Activated naive CD4-positive, alpha-beta T cell treated with anti-CD3 and anti-CD28 coated beads for 36 hours (primary cell): ENCODE measurements around the gene ASTN2. TPM values are rescaled to one million over a fixed set of nuclear protein-coding genes. Genes with fewer than 3 reads are reported as not detected.

ENCODE experiments used
- CTCF ChIA-PET: fragments of 350-600 bp; sonication (Branson Sonifier 250); formaldehyde crosslinking; loops from one replicate; lab custom pipeline; 2021; ENCODE audit warnings: antibody characterized with exemption; lab: Charles Lee
- DNase-seq: peaks from one replicate; pipeline ENCODE4 v3.0.0-alpha.2; 2020
- H3K27ac Mint-ChIP-seq: one replicate; pipeline ENCODE4 v1.8.0; 2021; ENCODE audit warnings: mild to moderate bottlenecking, mixed read lengths
- H3K27me3 Mint-ChIP-seq: one replicate; pipeline ENCODE4 v1.8.0; 2021; ENCODE audit warnings: low read depth, mixed read lengths
- H3K36me3 Mint-ChIP-seq: one replicate; pipeline ENCODE4 v1.8.0; 2021; ENCODE audit warnings: low read depth, mixed read lengths
- H3K4me1 Mint-ChIP-seq: one replicate; pipeline ENCODE4 v1.8.0; 2021; ENCODE audit warnings: low read depth, mixed read lengths
- H3K4me3 Mint-ChIP-seq: one replicate; pipeline ENCODE4 v1.8.0; 2021; ENCODE audit warnings: mild to moderate bottlenecking, moderate library complexity, mixed read lengths
- H3K9me3 Mint-ChIP-seq: one replicate; pipeline ENCODE4 v1.8.0; 2021; ENCODE audit warnings: mixed read lengths
- intact Hi-C: fragments of 100-400 bp; cut with micrococcal nuclease; formaldehyde crosslinking; loops from one replicate; pipeline ENCODE4 v1.15.1; 2023
- total RNA-seq, 2 experiments: library from RNA; stranded (reverse); gene quantifications; one replicate each; pipeline ENCODE4 v1.2.3, GENCODE V29; 2021

The ASTN2 gene
- total RNA-seq, 2 experiments from 2014 or later, result 6.0 to 6.6 TPM

DNA sequence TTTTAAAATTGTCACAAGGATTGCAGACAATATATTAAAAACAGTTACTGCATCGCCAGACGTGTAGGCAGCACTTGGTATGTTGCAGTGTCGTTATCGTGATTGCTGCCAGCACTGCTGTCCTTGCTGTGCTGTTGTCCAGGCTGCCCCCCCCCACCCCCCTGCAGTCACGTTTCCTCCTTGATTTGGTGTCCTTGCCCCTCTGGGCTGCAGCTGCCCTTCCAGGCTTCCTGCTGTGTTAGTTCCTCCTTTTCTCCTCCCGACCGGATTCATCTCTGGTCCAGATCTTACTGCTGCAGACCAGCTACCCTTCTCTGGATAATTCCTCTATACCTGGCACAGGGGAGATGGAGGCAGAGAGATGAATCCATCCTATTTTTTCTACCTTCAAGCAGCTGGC, 428.8 kb downstream of the ASTN2 start:
- H3K4me1 Mint-ChIP-seq, result no peaks in the 10 kb centered on the region
- H3K27me3 Mint-ChIP-seq, result peaks cover 2% of the 10 kb centered on the region
- DNase-seq, result no peak
- no peak overlapping the region for H3K27ac Mint-ChIP-seq
- no peaks in the 10 kb centered on the region for H3K36me3 Mint-ChIP-seq
- H3K4me3 Mint-ChIP-seq, result no peak overlapping the region
- CTCF ChIA-PET, result interaction anchor here (0.5 kb wide), 1 partner anchor 983 kb away, joined by 3 read pairs; no protein-coding TSS in a partner anchor
- intact Hi-C loops, result no loop called here
- H3K9me3 Mint-ChIP-seq, result no peaks in the 10 kb centered on the region

DNA sequence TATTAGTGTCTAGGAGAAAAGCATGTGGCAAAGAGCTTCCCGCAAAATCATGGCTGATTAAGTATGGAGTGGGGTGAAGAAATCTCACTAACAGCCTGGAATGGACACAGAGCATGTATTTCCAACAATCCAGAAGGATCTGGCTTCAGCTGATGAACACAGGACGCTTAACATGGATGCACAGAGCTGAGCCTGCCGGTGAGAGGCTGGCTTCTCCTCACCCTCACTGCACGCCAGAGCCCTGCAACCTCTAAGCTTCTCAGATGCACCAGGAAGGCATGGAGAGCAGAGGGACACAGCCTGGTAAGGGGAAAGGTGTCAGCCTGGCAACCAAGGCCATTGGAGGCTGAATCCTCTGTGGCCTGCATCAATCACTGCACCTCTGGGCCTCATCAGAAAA, 429.3 kb downstream of the ASTN2 start:
- H3K36me3 Mint-ChIP-seq, result no peaks in the 10 kb centered on the region
- no peaks in the 10 kb centered on the region for H3K9me3 Mint-ChIP-seq
- CTCF ChIA-PET, result interaction anchor here (0.5 kb wide), 1 partner anchor 983 kb away, joined by 3 read pairs; no protein-coding TSS in a partner anchor
- H3K27me3 Mint-ChIP-seq, result peaks cover 2% of the 10 kb centered on the region
- no peak for DNase-seq
- H3K4me3 Mint-ChIP-seq, result no peak overlapping the region
- H3K4me1 Mint-ChIP-seq, result no peaks in the 10 kb centered on the region
- no peak overlapping the region for H3K27ac Mint-ChIP-seq
- intact Hi-C loops, result no loop called here

DNA sequence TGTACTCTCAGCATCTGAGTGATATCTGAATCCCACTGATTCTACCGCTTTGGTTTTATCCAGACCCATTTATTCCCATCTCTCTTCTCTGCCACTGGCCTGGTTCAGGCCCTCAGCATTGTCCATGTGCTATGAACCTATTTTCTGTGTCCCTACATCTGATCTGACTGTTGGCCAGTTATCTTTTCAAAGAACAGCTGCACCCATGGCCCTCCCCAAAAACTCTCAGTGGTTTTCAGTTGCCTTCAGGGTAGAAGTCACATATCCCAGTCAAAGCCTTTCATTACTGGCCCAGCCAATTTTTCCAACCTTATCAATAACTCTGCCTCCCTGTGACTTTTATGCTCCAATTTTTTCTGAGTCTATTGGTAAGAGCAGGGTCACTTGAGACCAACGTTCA, 430.7 kb downstream of the ASTN2 start:
- intact Hi-C loops, result no loop called here
- no peak overlapping the region for H3K4me3 Mint-ChIP-seq
- H3K9me3 Mint-ChIP-seq, result no peaks in the 10 kb centered on the region
- no peak for DNase-seq
- H3K36me3 Mint-ChIP-seq, result no peaks in the 10 kb centered on the region
- H3K27me3 Mint-ChIP-seq, result peaks cover 2% of the 10 kb centered on the region
- CTCF ChIA-PET, result no interaction called here
- H3K27ac Mint-ChIP-seq, result no peak overlapping the region
- H3K4me1 Mint-ChIP-seq, result no peaks in the 10 kb centered on the region

DNA sequence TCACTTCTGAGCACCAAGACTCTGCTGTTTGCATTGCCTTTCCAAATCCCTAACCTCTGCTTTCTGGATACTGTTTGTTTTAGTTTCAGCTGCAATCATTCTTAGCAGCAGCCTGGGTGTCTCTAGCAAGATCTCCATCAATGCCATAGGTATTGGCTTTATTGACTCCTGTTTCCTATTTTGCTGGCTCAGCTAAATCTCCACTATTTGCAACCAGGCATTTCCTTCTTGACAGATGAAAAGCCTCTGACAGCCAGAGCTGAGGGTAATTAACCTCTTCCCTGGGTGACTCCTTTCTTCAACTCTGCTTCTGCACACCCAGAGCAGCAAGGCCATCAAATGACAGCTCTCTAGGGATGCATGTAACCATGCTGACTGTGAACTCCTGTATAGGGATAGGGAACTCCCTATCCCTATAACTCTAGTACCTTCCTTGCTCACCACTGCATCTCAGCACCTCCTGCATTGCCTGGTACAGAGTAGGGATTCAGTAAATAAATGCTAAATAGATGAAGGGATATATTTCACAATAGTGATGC, 434.2 kb downstream of the ASTN2 start:
- Mint-ChIP-seq H3K27me3 (no peaks in the 10 kb centered on the region), H3K4me3 (no peak overlapping the region), H3K36me3 (no peaks in the 10 kb centered on the region), H3K9me3 (no peaks in the 10 kb centered on the region), H3K4me1 (no peaks in the 10 kb centered on the region), H3K27ac (no peak overlapping the region)
- CTCF ChIA-PET, result interaction anchor here (1.2 kb wide), 1 partner anchor 60 kb away, joined by 4 read pairs; no protein-coding TSS in a partner anchor
- no peak for DNase-seq
- intact Hi-C loops, result no loop called here

DNA sequence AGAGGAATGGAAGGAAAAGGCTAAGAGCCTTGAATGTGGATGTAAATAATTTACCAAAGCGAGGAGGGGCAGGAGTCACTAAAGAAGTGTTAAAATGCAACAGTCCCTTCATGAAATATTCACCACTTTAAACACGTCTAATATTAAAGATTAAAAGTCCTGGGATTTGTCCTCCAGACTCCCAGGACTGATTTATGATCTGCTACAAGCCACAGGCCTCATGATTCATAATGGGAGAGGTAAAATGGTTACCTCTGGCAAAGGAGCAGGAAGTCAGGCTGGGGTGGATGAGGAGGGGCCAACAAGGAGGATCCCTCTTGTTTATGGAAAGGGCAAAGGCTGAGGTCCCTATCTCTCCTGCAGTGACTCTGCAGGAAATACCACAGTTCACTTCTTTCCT, 435.4 kb downstream of the ASTN2 start:
- no peaks in the 10 kb centered on the region for H3K4me1 Mint-ChIP-seq
- CTCF ChIA-PET, result interaction anchor here (1.2 kb wide), 1 partner anchor 59 kb away, joined by 4 read pairs; no protein-coding TSS in a partner anchor

DNA sequence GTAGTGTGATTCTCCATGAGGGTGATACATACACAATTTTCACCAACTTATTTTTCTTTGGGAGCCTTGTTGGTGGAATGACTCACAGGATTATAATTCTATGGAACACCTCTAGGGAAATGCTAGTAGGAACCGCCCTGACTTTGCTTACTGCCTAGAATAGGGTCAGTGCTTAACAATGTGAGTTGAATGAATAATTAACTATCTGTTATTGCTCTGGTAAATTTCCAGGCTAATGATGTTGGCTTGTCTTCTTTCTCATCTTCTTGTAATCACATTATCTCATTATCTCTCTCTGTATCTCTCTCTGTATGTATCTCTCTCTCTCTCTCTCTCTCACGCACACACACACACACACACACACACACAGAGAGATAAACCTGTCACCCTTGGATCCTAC, 436.7 kb downstream of the ASTN2 start:
- DNase-seq, result no peak
- Mint-ChIP-seq H3K9me3 (no peaks in the 10 kb centered on the region), H3K27ac (no peak overlapping the region), H3K36me3 (no peaks in the 10 kb centered on the region), H3K27me3 (no peaks in the 10 kb centered on the region), H3K4me3 (no peak overlapping the region), H3K4me1 (no peaks in the 10 kb centered on the region)
- CTCF ChIA-PET, result no interaction called here
- intact Hi-C loops, result no loop called here

More for the DNA sequence above, 435.4 kb downstream of the ASTN2 start:
- DNase-seq, result no peak
- H3K9me3 Mint-ChIP-seq, result no peaks in the 10 kb centered on the region
- H3K4me3 Mint-ChIP-seq, result no peak overlapping the region
- intact Hi-C loops, result no loop called here
- no peaks in the 10 kb centered on the region for H3K36me3 Mint-ChIP-seq
- H3K27me3 Mint-ChIP-seq, result no peaks in the 10 kb centered on the region
- no peak overlapping the region for H3K27ac Mint-ChIP-seq

DNA sequence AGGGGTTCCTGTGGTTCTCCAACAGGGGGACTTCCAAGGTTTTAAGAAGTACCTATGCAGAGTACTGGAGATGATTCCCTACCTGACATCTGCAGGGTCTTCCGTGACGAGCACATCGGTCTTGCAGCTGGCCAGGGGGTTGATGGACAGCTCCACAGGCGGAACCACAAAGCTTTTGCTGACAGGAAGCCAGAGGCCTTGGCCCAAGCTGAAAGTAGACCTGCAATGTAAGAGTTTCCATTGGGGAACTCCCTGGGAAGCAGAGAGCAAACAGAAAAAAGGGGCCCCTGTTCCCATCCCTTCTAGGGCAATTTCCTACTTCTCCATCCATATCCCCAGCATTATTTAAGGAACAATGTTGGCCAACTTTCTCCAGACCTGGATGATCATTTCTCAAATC, 439.7 kb downstream of the ASTN2 start:
- CTCF ChIA-PET, result no interaction called here
- no peak for DNase-seq
- no peak overlapping the region for H3K4me3 Mint-ChIP-seq
- H3K36me3 Mint-ChIP-seq, result no peaks in the 10 kb centered on the region
- H3K27me3 Mint-ChIP-seq, result no peaks in the 10 kb centered on the region
- intact Hi-C loops, result no loop called here
- H3K4me1 Mint-ChIP-seq, result no peaks in the 10 kb centered on the region
- no peak overlapping the region for H3K27ac Mint-ChIP-seq
- no peaks in the 10 kb centered on the region for H3K9me3 Mint-ChIP-seq

DNA sequence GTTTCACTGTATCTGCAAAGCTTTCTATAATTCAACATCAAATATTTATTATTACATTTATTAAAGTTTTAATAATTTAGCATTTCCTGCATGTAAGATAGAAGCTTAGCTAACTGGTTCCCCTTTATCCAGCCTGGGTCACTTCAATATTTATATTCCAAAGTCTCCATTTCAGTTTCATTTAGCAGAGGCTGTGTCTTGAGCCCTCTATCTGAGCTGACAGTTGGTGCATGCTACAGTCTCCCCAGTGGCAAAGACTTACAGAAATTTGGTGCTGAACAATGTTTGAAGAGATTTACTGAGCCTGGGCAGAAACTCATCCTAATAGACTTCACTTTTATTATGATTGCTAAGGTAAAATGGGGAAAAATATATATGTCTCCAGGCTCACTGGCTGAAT, 448.7 kb downstream of the ASTN2 start:
- H3K27me3 Mint-ChIP-seq, result peaks cover 6% of the 10 kb centered on the region
- CTCF ChIA-PET, result no interaction called here
- intact Hi-C loops, result no loop called here
- H3K4me3 Mint-ChIP-seq, result no peak overlapping the region
- no peak overlapping the region for H3K27ac Mint-ChIP-seq
- peaks cover 10% of the 10 kb centered on the region for H3K9me3 Mint-ChIP-seq
- no peak for DNase-seq
- no peaks in the 10 kb centered on the region for H3K36me3 Mint-ChIP-seq
- H3K4me1 Mint-ChIP-seq, result no peaks in the 10 kb centered on the region

DNA sequence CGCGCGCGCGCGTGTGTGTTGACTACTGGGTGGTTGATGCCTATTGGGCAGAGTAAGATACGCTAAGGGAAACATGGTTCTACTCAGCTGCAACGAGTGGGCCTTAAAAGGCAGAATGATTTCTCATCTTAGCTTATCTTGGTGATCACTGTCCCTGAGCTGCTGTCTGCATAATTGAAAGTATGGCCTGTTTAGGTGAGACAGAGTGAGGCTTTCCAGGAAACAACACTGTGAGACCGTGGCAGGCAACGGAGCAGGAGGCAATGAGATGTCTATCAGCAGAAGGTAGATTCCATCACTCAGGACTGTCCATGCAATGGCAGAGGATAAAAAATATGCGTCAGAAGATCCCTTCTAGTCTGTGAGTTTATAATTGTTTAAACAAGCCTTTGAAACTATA, 450.6 kb downstream of the ASTN2 start:
- no peak overlapping the region for H3K4me3 Mint-ChIP-seq
- no peaks in the 10 kb centered on the region for H3K36me3 Mint-ChIP-seq
- H3K27me3 Mint-ChIP-seq, result peaks cover 9% of the 10 kb centered on the region
- CTCF ChIA-PET, result no interaction called here
- intact Hi-C loops, result no loop called here
- DNase-seq, result no peak
- H3K4me1 Mint-ChIP-seq, result no peaks in the 10 kb centered on the region
- H3K9me3 Mint-ChIP-seq, result peaks cover 9% of the 10 kb centered on the region
- H3K27ac Mint-ChIP-seq, result no peak overlapping the region

DNA sequence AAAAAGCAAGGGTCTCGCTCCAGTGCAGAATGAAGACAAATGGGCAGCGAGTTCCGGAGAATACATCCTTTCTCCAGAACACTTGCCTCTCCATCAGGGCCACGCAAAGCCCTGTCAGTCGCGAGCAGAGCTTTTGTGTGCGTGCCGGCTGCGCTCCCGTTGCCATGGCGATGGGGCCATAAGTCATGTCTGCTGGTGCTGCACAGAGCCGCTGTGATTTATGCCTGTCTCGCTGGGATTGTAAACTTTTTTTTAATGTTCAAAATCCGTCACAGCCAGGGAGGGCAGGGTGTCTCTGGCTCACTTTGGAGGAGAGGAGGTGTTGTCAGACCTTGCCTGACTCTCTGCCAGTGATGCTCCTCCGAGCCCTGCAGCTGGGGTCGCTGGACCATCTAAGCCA, 455.0 kb downstream of the ASTN2 start:
- Mint-ChIP-seq H3K36me3 (no peaks in the 10 kb centered on the region), H3K9me3 (peaks cover 5% of the 10 kb centered on the region), H3K4me3 (no peak overlapping the region), H3K27ac (no peak overlapping the region), H3K27me3 (peaks cover 16% of the 10 kb centered on the region), H3K4me1 (no peaks in the 10 kb centered on the region)
- intact Hi-C loops, result no loop called here
- CTCF ChIA-PET, result no interaction called here
- DNase-seq, result no peak

DNA sequence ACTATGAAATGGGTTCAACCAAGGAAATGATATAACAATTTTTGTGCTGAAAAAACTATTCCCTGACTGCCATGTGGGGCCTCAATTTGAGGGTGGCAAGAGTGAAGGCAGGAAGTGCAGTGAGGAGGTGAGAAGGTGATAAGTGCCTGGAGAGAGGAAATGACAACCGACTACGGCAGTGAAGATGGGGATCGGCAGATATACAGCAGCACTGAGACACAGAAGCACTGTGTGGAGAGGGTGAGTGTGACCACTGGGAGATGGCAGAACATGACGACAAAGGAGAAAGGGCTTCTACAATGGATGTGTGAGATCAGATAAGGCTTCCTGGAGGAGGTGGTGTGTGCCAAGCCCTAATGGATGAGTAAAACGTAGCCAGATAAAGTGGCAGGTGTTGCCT, 456.0 kb downstream of the ASTN2 start:
- Mint-ChIP-seq H3K27me3 (peaks cover 14% of the 10 kb centered on the region), H3K9me3 (peaks cover 4% of the 10 kb centered on the region), H3K36me3 (no peaks in the 10 kb centered on the region), H3K4me1 (no peaks in the 10 kb centered on the region), H3K4me3 (no peak overlapping the region), H3K27ac (no peak overlapping the region)
- intact Hi-C loops, result no loop called here
- no peak for DNase-seq
- CTCF ChIA-PET, result no interaction called here

DNA sequence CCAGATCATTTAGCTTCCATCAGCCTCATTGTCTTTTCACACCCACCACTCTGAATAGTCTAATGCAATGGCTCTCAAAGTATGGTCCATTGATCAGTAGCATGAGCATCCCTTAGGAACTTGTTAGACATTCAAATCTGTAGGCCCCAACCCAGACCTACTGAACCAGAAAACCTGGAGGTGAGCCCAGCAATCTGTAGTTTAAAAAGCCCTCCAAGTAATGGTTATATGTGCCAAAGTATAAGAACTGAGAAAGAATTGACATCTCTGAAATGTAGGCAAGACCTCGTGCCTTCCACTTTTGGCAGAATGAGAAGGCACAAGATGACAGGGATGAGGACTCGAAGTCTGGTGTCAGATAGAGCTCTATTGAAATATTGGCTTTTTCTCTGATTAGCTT, 460.1 kb downstream of the ASTN2 start:
- no peak overlapping the region for H3K27ac Mint-ChIP-seq
- H3K27me3 Mint-ChIP-seq, result peaks cover 12% of the 10 kb centered on the region
- no peaks in the 10 kb centered on the region for H3K4me1 Mint-ChIP-seq
- CTCF ChIA-PET, result no interaction called here
- DNase-seq, result no peak
- H3K4me3 Mint-ChIP-seq, result no peak overlapping the region
- H3K36me3 Mint-ChIP-seq, result no peaks in the 10 kb centered on the region
- peaks cover 2% of the 10 kb centered on the region for H3K9me3 Mint-ChIP-seq
- intact Hi-C loops, result no loop called here

DNA sequence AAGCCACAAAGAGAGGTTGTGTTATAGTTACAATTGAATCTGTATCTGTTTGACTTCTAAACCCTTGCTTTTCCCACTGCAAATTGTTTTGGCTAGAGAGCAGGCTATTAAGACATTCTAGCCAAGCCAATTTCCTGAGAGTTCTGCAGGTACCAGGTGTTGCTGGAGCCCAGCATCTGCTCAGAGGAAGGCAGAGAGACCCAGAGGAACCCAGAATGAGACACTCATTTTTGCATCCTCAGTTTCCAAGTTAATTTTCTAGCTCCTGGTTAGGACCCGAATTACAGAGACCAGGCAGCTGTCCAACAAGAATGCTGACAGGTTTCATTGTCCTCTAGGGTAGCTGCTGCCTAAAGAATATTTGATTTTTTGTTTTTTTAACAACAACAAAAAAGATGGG, 461.6 kb downstream of the ASTN2 start:
- intact Hi-C loops, result no loop called here
- Mint-ChIP-seq H3K4me3 (no peak overlapping the region), H3K36me3 (no peaks in the 10 kb centered on the region), H3K9me3 (peaks cover 3% of the 10 kb centered on the region), H3K27me3 (peaks cover 3% of the 10 kb centered on the region), H3K4me1 (no peaks in the 10 kb centered on the region), H3K27ac (no peak overlapping the region)
- CTCF ChIA-PET, result interaction anchor here (0.8 kb wide), 1 partner anchor 59 kb away, joined by 3 read pairs; no protein-coding TSS in a partner anchor
- no peak for DNase-seq
